ENCODE data around the gene ST7. TPM values are rescaled to one million over a fixed set of nuclear protein-coding genes. Genes with fewer than 3 reads are reported as not detected.
"Not testable (repeated sequence)": the region's sequence is repeated elsewhere in the genome, so short reads cannot be mapped to it uniquely, and the experiment has no call there.

The ST7 gene
- total RNA-seq, 1 donor = 19.9 TPM

DNA sequence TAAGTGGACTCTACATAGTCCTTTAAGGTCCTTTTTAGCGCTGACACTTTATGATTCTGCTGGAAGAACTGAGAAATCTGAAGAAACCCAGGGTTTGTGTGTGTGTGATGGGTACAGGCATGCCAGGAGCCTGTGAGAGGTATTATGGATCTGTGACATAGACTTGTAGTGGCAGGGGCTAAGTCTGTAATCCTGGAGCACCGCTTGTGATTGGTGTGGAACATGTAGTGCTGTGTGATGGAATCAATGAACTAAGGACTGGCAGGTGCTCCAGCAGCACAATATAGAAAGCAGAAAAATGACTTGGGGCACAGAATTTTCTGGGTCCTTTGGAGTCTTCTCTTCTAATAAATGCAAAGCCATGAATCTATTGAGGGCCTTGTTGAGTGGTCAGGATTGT, 163.9 kb downstream of the ST7 start:
- no peaks in the 10 kb centered on the region for H3K36me3 ChIP-seq (ENCODE audit: insufficient read depth, low read length)

DNA sequence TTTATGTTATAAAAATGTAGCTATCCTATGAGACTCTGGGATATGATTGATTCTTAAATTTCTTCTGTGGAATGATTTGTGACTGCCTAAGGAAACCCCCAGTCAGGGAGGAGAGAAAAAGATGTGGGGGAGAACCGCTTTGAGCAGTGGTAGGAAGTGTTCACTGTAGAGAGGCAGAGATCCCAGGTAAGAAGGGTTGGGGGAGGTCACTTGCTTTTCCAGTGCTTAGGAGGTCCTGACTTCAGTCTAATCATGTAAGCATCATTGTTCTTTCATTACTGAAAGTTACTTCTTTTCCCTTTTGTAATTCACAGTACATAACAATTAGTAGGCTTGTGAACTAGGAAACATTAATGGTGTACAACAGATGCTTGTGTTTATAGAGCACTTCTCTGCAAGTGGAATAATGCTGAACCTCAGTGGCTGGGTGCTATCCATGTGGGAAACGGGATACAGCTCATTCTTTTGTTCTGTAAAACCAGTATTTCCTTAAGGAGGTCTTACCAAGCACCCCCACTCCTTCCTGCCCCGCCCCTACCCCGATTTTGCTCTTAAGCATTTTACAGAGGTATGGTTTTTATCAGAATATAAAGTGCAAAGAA, 165.4 kb downstream of the ST7 start:
- H4K20me1 ChIP-seq (ENCODE audit: insufficient read depth, low read length) = no peaks in the 10 kb centered on the region
- TF ChIP-seq, protein P1, sequence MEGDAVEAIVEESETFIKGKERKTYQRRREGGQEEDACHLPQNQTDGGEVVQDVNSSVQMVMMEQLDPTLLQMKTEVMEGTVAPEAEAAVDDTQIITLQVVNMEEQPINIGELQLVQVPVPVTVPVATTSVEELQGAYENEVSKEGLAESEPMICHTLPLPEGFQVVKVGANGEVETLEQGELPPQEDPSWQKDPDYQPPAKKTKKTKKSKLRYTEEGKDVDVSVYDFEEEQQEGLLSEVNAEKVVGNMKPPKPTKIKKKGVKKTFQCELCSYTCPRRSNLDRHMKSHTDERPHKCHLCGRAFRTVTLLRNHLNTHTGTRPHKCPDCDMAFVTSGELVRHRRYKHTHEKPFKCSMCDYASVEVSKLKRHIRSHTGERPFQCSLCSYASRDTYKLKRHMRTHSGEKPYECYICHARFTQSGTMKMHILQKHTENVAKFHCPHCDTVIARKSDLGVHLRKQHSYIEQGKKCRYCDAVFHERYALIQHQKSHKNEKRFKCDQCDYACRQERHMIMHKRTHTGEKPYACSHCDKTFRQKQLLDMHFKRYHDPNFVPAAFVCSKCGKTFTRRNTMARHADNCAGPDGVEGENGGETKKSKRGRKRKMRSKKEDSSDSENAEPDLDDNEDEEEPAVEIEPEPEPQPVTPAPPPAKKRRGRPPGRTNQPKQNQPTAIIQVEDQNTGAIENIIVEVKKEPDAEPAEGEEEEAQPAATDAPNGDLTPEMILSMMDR (IDR thresholded peaks at IDR 0.05; ENCODE audit: extremely low read depth, low read depth, low read length) = no peak
- H3K9me3 ChIP-seq (ENCODE audit: low read depth, low read length) = no peaks in the 10 kb centered on the region
- H3K36me3 ChIP-seq (ENCODE audit: insufficient read depth, low read length) = no peaks in the 10 kb centered on the region
- no peak for DNase-seq (ENCODE audit: insufficient read length, low spot score, missing footprints)
- H3K79me2 ChIP-seq (ENCODE audit: insufficient read depth, low read length) = no peaks in the 10 kb centered on the region
- no peak overlapping the region for H3K4me2 ChIP-seq (ENCODE audit: insufficient read depth, low read length)
- no peaks in the 10 kb centered on the region for H3K27me3 ChIP-seq (ENCODE audit: insufficient read depth, low read length)
- peaks cover 15% of the 10 kb centered on the region for H3K4me1 ChIP-seq (ENCODE audit: insufficient read depth, low read length)
- H3K27ac ChIP-seq (ENCODE audit: low read depth, low read length) = no peak overlapping the region
- no peak overlapping the region for H2AFZ ChIP-seq (ENCODE audit: low read length)
- no peak overlapping the region for H3K4me3 ChIP-seq (ENCODE audit: insufficient read depth, low read length)

More for the DNA sequence above, 163.9 kb downstream of the ST7 start:
- H2AFZ ChIP-seq (ENCODE audit: low read length) = no peak overlapping the region
- no peak overlapping the region for H3K4me2 ChIP-seq (ENCODE audit: insufficient read depth, low read length)
- no peak overlapping the region for H3K4me3 ChIP-seq (ENCODE audit: insufficient read depth, low read length)
- no peak overlapping the region for H3K27ac ChIP-seq (ENCODE audit: low read depth, low read length)
- H3K79me2 ChIP-seq (ENCODE audit: insufficient read depth, low read length) = no peaks in the 10 kb centered on the region
- no peaks in the 10 kb centered on the region for H3K27me3 ChIP-seq (ENCODE audit: insufficient read depth, low read length)
- H3K4me1 ChIP-seq (ENCODE audit: insufficient read depth, low read length) = no peaks in the 10 kb centered on the region
- DNase-seq (ENCODE audit: insufficient read length, low spot score, missing footprints) = no peak
- H3K9me3 ChIP-seq (ENCODE audit: low read depth, low read length) = no peaks in the 10 kb centered on the region
- no peaks in the 10 kb centered on the region for H4K20me1 ChIP-seq (ENCODE audit: insufficient read depth, low read length)
- TF ChIP-seq, protein P1 (IDR thresholded peaks at IDR 0.05; ENCODE audit: extremely low read depth, low read depth, low read length) = no peak

DNA sequence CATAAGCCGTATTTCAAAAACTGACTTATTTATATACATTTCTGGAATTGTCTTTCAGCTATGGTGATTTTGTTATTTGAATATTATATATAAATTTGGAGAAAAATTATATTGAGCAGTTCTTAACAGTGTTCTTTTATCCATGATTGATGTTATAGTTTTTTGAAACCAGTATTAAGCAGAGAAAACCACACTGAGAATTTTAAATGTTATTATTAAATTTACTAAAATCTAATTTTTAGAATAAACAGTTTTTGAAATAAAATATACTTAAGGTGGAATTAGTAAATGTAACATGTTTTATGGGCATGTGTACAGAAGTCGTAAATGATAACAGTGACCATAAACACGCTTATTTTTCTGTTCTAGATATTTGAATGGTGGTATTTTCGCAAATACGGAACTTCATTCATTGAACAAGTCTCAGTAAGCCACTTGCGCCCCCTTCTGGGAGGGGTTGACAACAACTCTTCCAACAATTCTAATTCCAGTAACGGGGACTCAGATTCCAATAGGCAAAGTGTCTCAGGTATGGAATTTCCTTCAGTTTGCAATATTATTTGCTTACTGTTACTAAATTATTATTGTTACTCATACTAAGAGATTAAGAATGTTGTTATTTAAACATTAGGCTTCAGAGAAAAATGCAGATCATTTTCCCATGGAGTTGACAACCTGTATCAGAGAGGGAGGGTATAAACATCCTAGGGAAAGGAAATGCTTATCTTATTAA, 166.1 kb downstream of the ST7 start:
- Histone ChIP-seq H3K4me2 (ENCODE audit: insufficient read depth, low read length) (peak overlapping the region; percentile 7), H3K9me3 (ENCODE audit: low read depth, low read length) (no peaks in the 10 kb centered on the region), H3K36me3 (ENCODE audit: insufficient read depth, low read length) (no peaks in the 10 kb centered on the region), H3K79me2 (ENCODE audit: insufficient read depth, low read length) (no peaks in the 10 kb centered on the region), H4K20me1 (ENCODE audit: insufficient read depth, low read length) (no peaks in the 10 kb centered on the region), H3K27ac (ENCODE audit: low read depth, low read length) (no peak overlapping the region), H2AFZ (ENCODE audit: low read length) (no peak overlapping the region), H3K4me1 (ENCODE audit: insufficient read depth, low read length) (peaks cover 22% of the 10 kb centered on the region), H3K27me3 (ENCODE audit: insufficient read depth, low read length) (no peaks in the 10 kb centered on the region), H3K4me3 (ENCODE audit: insufficient read depth, low read length) (no peak overlapping the region)
- DNase-seq (ENCODE audit: insufficient read length, low spot score, missing footprints) = peak; percentile 23
- TF ChIP-seq, protein P1 (IDR thresholded peaks at IDR 0.05; ENCODE audit: extremely low read depth, low read depth, low read length) = peak; percentile 89

DNA sequence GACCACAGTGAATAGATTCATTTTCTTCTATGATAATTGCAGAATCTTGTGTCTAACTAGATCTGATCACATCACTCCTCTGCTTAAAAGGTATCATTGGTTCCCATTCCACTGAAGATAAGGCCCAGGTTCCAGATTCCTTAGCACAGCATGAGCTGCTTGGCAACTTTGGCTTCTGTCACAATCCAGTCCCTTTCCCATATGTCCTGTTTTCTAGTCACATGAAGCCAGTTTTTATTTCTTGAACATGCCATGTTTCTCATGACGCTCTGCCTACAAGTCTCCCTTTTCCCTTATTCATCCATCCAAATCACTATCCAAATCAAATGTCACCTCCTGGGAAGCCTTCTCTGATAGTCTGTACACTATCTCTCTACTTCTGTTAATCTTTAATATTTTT, 167.0 kb downstream of the ST7 start:
- not testable (repeated sequence) for H3K4me2 ChIP-seq (ENCODE audit: insufficient read depth, low read length); H3K27ac ChIP-seq (ENCODE audit: low read depth, low read length); DNase-seq (ENCODE audit: insufficient read length, low spot score, missing footprints); H4K20me1 ChIP-seq (ENCODE audit: insufficient read depth, low read length); H3K79me2 ChIP-seq (ENCODE audit: insufficient read depth, low read length); H2AFZ ChIP-seq (ENCODE audit: low read length); H3K9me3 ChIP-seq (ENCODE audit: low read depth, low read length); H3K4me3 ChIP-seq (ENCODE audit: insufficient read depth, low read length); H3K27me3 ChIP-seq (ENCODE audit: insufficient read depth, low read length); H3K36me3 ChIP-seq (ENCODE audit: insufficient read depth, low read length)
- H3K4me1 ChIP-seq (ENCODE audit: insufficient read depth, low read length) = peaks cover 31% of the 10 kb centered on the region

DNA sequence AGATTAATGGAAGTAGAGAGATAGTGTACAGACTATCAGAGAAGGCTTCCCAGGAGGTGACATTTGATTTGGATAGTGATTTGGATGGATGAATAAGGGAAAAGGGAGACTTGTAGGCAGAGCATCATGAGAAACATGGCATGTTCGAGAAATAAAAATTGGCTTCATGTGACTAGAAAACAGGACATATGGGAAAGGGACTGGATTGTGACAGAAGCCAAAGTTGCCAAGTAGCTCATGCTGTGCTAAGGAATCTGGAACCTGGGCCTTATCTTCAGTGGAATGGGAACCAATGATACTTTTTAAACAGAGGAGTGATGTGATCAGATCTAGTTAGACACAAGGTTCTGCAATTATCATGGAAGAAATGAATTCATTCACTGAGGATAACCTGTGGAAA, 168.7 kb downstream of the ST7 start:
- DNase-seq (ENCODE audit: insufficient read length, low spot score, missing footprints); H3K79me2 ChIP-seq (ENCODE audit: insufficient read depth, low read length); H3K27me3 ChIP-seq (ENCODE audit: insufficient read depth, low read length); H3K9me3 ChIP-seq (ENCODE audit: low read depth, low read length); H3K4me2 ChIP-seq (ENCODE audit: insufficient read depth, low read length); H2AFZ ChIP-seq (ENCODE audit: low read length); H3K27ac ChIP-seq (ENCODE audit: low read depth, low read length); H3K36me3 ChIP-seq (ENCODE audit: insufficient read depth, low read length); H3K4me3 ChIP-seq (ENCODE audit: insufficient read depth, low read length); H4K20me1 ChIP-seq (ENCODE audit: insufficient read depth, low read length): not testable (repeated sequence)
- H3K4me1 ChIP-seq (ENCODE audit: insufficient read depth, low read length) = peaks cover 44% of the 10 kb centered on the region

Measured in osteoblast (primary cell).